H1 (cell line): Measurements from ENCODE around the gene MAP6. TPM values are rescaled to one million over a fixed set of nuclear protein-coding genes. Genes with fewer than 3 reads are reported as not detected.

Source experiments
- CTCF ChIA-PET: fragments of 300-600 bp; sonication (Branson Sonifier 250); formaldehyde crosslinking; loops from one replicate; lab custom pipeline; 2021; ENCODE audit not compliant: partially characterized antibody; lab: Charles Lee
- POLR2A ChIA-PET: fragments of 300-600 bp; sonication (Branson Sonifier 250); formaldehyde crosslinking; loops from one replicate; lab custom pipeline; 2021; ENCODE audit warnings: inconsistent platforms; ENCODE audit not compliant: partially characterized antibody; lab: Charles Lee
- DNase-seq, 2 experiments: peaks; one replicate each; pipeline versions ENCODE4 v3.0.0 to v3.0.0-alpha.2; 2010 to 2022; ENCODE audit warnings: low spot score in 2 of 2, low read depth in 1 of 2, mixed read lengths in 1 of 2
- FAIRE-seq: peaks from 2 replicates; lab custom pipeline; 2011; peaks lifted over from hg19 to GRCh38; lab: Jason Lieb, UNC
- H2AFZ ChIP-seq: 2 replicates; pipeline ENCODE4 v1.8.1; 2012; ENCODE audit warnings: low read length, inconsistent platforms
- H2AK5ac ChIP-seq: 2 replicates; pipeline ENCODE4 v1.6.1; 2013; ENCODE audit warnings: low read depth, low read length
- H2BK120ac ChIP-seq: replicated peaks from 2 replicates; pipeline ENCODE3; 2013; ENCODE audit warnings: low read depth, low read length, inconsistent platforms
- H2BK12ac ChIP-seq: 2 replicates; pipeline ENCODE4 v1.6.1; 2013; ENCODE audit warnings: low read depth, low read length
- H2BK15ac ChIP-seq: 2 replicates; pipeline ENCODE4 v1.6.1; 2013; ENCODE audit warnings: low read length
- H2BK20ac ChIP-seq: 2 replicates; pipeline ENCODE4 v1.6.1; 2013; ENCODE audit warnings: low read length
- H2BK5ac ChIP-seq: 2 replicates; pipeline ENCODE4 v1.6.1; 2013; ENCODE audit warnings: low read depth, low read length
- H3K14ac ChIP-seq: 2 replicates; pipeline ENCODE4 v1.6.1; 2013; ENCODE audit warnings: inconsistent platforms; ENCODE audit not compliant: insufficient read length
- H3K18ac ChIP-seq: 2 replicates; pipeline ENCODE4 v1.6.1; 2013; ENCODE audit warnings: low read length; ENCODE audit errors: extremely low read depth
- H3K23ac ChIP-seq: 2 replicates; pipeline ENCODE4 v1.6.1; 2013; ENCODE audit warnings: inconsistent platforms; ENCODE audit not compliant: insufficient read length
- H3K23me2 ChIP-seq: 2 replicates; pipeline ENCODE4 v1.6.1; 2013; ENCODE audit warnings: low read depth, low read length
- H3K27ac ChIP-seq: 2 replicates; pipeline ENCODE4 v1.6.1; 2011; ENCODE audit warnings: low read depth, low read length, inconsistent platforms
- H3K27me3 ChIP-seq, 4 experiments: replicated peaks in 1 of 4; 1 replicate in 1 of 4; 2 replicates in 3 of 4; pipeline versions ENCODE4 v1.6.1 to v1.8.1; 2011 to 2013; ENCODE audit warnings: low read length in 3 of 4, mild to moderate bottlenecking in 3 of 4, inconsistent platforms in 2 of 4, mixed read lengths in 2 of 4, moderate library complexity in 1 of 4; ENCODE audit not compliant: control insufficient read depth in 3 of 4, insufficient read depth in 3 of 4; ENCODE audit errors: extremely low read depth in 1 of 4
- H3K36me3 ChIP-seq, 4 experiments: 2 replicates each; pipeline versions ENCODE4 v1.6.1 to v1.8.1; 2011 to 2013; ENCODE audit warnings: mild to moderate bottlenecking in 4 of 4, low read length in 3 of 4, moderate library complexity in 2 of 4, control low read depth in 1 of 4, inconsistent platforms in 1 of 4; ENCODE audit not compliant: insufficient read depth in 4 of 4, control insufficient read depth in 2 of 4
- H3K4ac ChIP-seq: replicated peaks from 2 replicates; pipeline ENCODE3; 2013; ENCODE audit warnings: low read length, low read depth, mixed read lengths, inconsistent platforms; ENCODE audit not compliant: insufficient read length
- H3K4me1 ChIP-seq, 4 experiments: replicated peaks in 1 of 4; 1 replicate in 1 of 4; 2 replicates in 3 of 4; pipeline versions ENCODE4 v1.6.1 to v1.8.1; 2011 to 2013; ENCODE audit warnings: low read length in 3 of 4, inconsistent platforms in 2 of 4, mixed read lengths in 1 of 4; ENCODE audit not compliant: insufficient read depth in 4 of 4, control insufficient read depth in 3 of 4
- H3K4me2 ChIP-seq, 2 experiments: 2 replicates each; pipeline versions ENCODE4 v1.6.1 to v1.8.1; 2011 to 2013; ENCODE audit warnings: low read depth in 2 of 2, low read length in 2 of 2, control low read depth in 1 of 2, inconsistent platforms in 1 of 2, mild to moderate bottlenecking in 1 of 2; ENCODE audit not compliant: insufficient read depth in 1 of 2
- H3K4me3 ChIP-seq, 4 experiments: fragments of 200-600, 300-600 bp in 1 of 4; sonication (generic), shearing (Covaris generic), sonication (Bioruptor Twin) in 1 of 4; 2 replicates each; pipeline versions ENCODE4 v1.5.1 to v1.8.1; 2011 to 2016; ENCODE audit warnings: low read length in 4 of 4, low read depth in 3 of 4, control low read depth in 2 of 4, inconsistent platforms in 2 of 4, mild to moderate bottlenecking in 2 of 4, mixed read lengths in 1 of 4, moderate library complexity in 1 of 4; ENCODE audit not compliant: insufficient read depth in 2 of 4; ENCODE audit errors: extremely low read depth in 1 of 4
- H3K56ac ChIP-seq: replicated peaks from 2 replicates; pipeline ENCODE3; 2013; ENCODE audit warnings: low read depth, mild to moderate bottlenecking, mixed read lengths, low read length, inconsistent platforms; ENCODE audit not compliant: insufficient read length
- H3K79me1 ChIP-seq: 2 replicates; pipeline ENCODE4 v1.6.1; 2013; ENCODE audit warnings: low read depth, low read length, control low read depth
- H3K79me2 ChIP-seq, 2 experiments: 2 replicates each; pipeline versions ENCODE4 v1.6.1 to v1.8.1; 2012 to 2013; ENCODE audit warnings: low read length in 2 of 2, mild to moderate bottlenecking in 2 of 2, inconsistent platforms in 1 of 2; ENCODE audit not compliant: insufficient read depth in 2 of 2, control insufficient read depth in 1 of 2
- H3K9ac ChIP-seq, 4 experiments: replicated peaks in 1 of 4; 1 replicate in 1 of 4; 2 replicates in 3 of 4; pipeline versions ENCODE4 v1.6.1 to v1.8.1; 2011 to 2013; ENCODE audit warnings: low read depth in 3 of 4, low read length in 3 of 4, control low read depth in 2 of 4, mild to moderate bottlenecking in 2 of 4, moderate library complexity in 2 of 4, inconsistent platforms in 1 of 4; ENCODE audit errors: extremely low read depth in 1 of 4
- H3K9me3 ChIP-seq, 2 experiments: 2 replicates each; pipeline versions ENCODE4 v1.6.1 to v1.8.1; 2012 to 2013; ENCODE audit warnings: mild to moderate bottlenecking in 2 of 2, moderate library complexity in 2 of 2, control low read depth in 1 of 2, inconsistent platforms in 1 of 2, low read depth in 1 of 2, low read length in 1 of 2, mixed read lengths in 1 of 2; ENCODE audit not compliant: insufficient read depth in 2 of 2
- H4K20me1 ChIP-seq, 2 experiments: replicated peaks in 1 of 2; 2 replicates each; pipeline versions ENCODE3 to v1.8.1; 2011 to 2013; ENCODE audit warnings: inconsistent platforms in 2 of 2, low read length in 2 of 2, mild to moderate bottlenecking in 1 of 2; ENCODE audit not compliant: insufficient read depth in 2 of 2, control insufficient read depth in 1 of 2
- H4K5ac ChIP-seq: 2 replicates; pipeline ENCODE4 v1.6.1; 2013; ENCODE audit warnings: low read length, low read depth, mixed read lengths, inconsistent platforms; ENCODE audit not compliant: insufficient read length
- H4K8ac ChIP-seq: 2 replicates; pipeline ENCODE4 v1.8.0; 2013; ENCODE audit warnings: mild to moderate bottlenecking, moderate library complexity, low read length, inconsistent platforms; ENCODE audit not compliant: insufficient read depth; ENCODE audit errors: extremely low read depth
- H4K91ac ChIP-seq: replicated peaks from 2 replicates; pipeline ENCODE3; 2013; ENCODE audit warnings: low read length, mixed read lengths, inconsistent platforms; ENCODE audit not compliant: insufficient read length
- WGBS, 2 experiments: shearing (Covaris generic) in 1 of 2; methylation state at CpG; one replicate each; pipeline versions ENCODE4 v1.1.6 to v1.1.7; 2013 to 2015; ENCODE audit warnings: low lambda C conversion rate in 2 of 2, mixed read lengths in 2 of 2, inconsistent platforms in 1 of 2, low coverage in 1 of 2, missing lambda C conversion rate in 1 of 2; ENCODE audit not compliant: insufficient replicate concordance in 2 of 2, insufficient coverage in 1 of 2, insufficient read length in 1 of 2; ENCODE audit errors: extremely low coverage in 1 of 2, missing lambda C conversion rate in 1 of 2; 5-methylcytosine and 5-hydroxymethylcytosine counted together
- polyA plus RNA-seq, 7 experiments: library from polyadenylated mRNA; depleted of rRNA in 3 of 7; stranded (reverse) in 5 of 7; unstranded in 2 of 7; fragments of >200 nt in 5 of 7; fragments of 200-250 nt in 2 of 7; gene quantifications; 1 replicate in 5 of 7; 2 replicates in 1 of 7; 4 replicates in 1 of 7; pipeline versions ENCODE4 v1.2.1 to v1.2.3, GENCODE V29; 2011 to 2013; ENCODE audit warnings: missing spikeins in 2 of 7, mixed read lengths in 2 of 7
- total RNA-seq: library from RNA; stranded (reverse); fragmentation: NEBNext Ultra II Directional; extraction: Animal tissue kit (Norgen Biotek cat#: 25700); gene quantifications from 2 replicates; pipeline ENCODE4 v1.2.1, GENCODE V29; 2021

Gene MAP6
- total and polyA plus RNA-seq, 2 of the 8 experiments (the other 6 are each of a cell fraction or from before 2014, with no cell fraction given), result 0.54 to 0.89 TPM

DNA sequence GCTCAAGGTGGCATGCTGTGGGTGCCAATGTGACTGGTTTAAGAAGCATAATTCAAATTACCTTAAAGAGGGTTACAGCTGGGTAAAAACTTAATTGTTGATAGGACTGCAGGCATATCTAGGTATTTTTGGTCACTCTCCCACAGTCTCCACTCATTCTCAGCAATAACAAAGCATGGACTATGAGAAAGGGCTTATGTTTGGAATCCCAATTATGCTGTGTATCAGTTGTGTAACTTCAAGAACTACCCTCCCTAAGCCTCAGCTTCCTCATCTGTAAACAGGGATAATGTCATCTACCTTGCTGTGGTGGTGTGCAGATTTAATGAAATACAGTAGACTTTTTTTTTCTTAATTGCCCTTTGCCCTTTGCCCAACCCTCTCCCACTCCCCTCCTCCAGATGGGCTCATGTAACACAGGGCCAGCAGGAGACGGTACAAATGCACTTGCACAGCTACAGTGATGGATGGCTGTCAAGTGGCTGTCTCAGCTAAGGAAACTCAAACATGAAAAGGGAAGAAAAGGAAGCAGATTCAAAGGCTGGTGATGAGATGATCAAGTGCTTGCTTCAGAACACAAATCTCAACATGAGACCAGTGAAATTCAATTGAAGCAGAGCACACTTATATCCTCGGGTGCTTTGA, 37.6 kb downstream of the MAP6 start:
- Histone ChIP-seq H2BK120ac (no peak overlapping the region), H2AK5ac (no peak overlapping the region), H3K79me2 (no peaks in the 10 kb centered on the region), H2BK20ac (no peak overlapping the region), H2BK5ac (no peak overlapping the region), H3K14ac (no peak overlapping the region), H3K23me2 (no peaks in the 10 kb centered on the region), H3K79me1 (no peaks in the 10 kb centered on the region), H3K36me3 (no peaks in the 10 kb centered on the region), H3K18ac (no peak overlapping the region), H3K9ac (no peak overlapping the region), H3K4me2 (no peak overlapping the region), H2BK12ac (no peak overlapping the region), H3K27ac (no peak overlapping the region), H3K56ac (no peak overlapping the region), H4K8ac (no peak overlapping the region), H3K27me3 (no peaks in the 10 kb centered on the region; a peak in 1 of 7 replicates), H3K23ac (no peak overlapping the region), H3K9me3 (no peaks in the 10 kb centered on the region), H4K20me1 (no peaks in the 10 kb centered on the region), H3K4ac (no peak overlapping the region), H3K4me3 (no peak overlapping the region), H4K5ac (no peak overlapping the region), H2BK15ac (no peak overlapping the region), H3K4me1 (peaks cover 0 to 11% (median 7%) of the 10 kb centered on the region in 4 experiments; a peak in 6 of 7 replicates), H4K91ac (no peak overlapping the region), H2AFZ (no peak overlapping the region)
- FAIRE-seq (no peak), DNase-seq (no peak)
- CTCF ChIA-PET, result interaction anchor here (0.7 to 0.8 kb wide), 2 partner anchors 31 to 33 kb away, joined by 3 read pairs; no protein-coding TSS in a partner anchor
- 76% methylated on average over 2 of the region's 2 CpGs; no CpG with 5 or more reads in 1 of the 2 experiments for WGBS, 2 experiments
- POLR2A ChIA-PET, result no interaction called here
